Loucy (cell line): Measurements from ENCODE around the gene XXYLT1.

Experiments used
- CTCF ChIP-seq: fragments of 200-600 bp; sonication (generic); conservative IDR thresholded peaks from 2 replicates; pipeline ENCODE4 v1.5.1; 2014; ENCODE audit warnings: mild to moderate bottlenecking, antibody characterized with exemption, low read length
- EZH2phosphoT487 ChIP-seq: fragments of 200-600 bp; IDR thresholded peaks from 2 replicates; pipeline ENCODE4 v1.6.1; 2018; ENCODE audit warnings: antibody characterized with exemption, mild to moderate bottlenecking, moderate library complexity, borderline replicate concordance

- no peak for TF ChIP-seq CTCF
- TF ChIP-seq EZH2phosphoT487: no peak
Measured at GRCh38 chr3:195040094-195040493, 230.9 kb downstream of the XXYLT1 start.
